Astrocyte (in vitro differentiated cells and primary cell): Measurements from ENCODE around the gene CFAP97. TPM values are rescaled to one million over a fixed set of nuclear protein-coding genes. Genes with fewer than 3 reads are reported as not detected.
"Not testable (repeated sequence)": the region's sequence is repeated elsewhere in the genome, so short reads cannot be mapped to it uniquely, and the experiment has no call there.

Source experiments
- DNase-seq: peaks from one replicate; pipeline ENCODE4 v3.0.0-alpha.2; 2010; ENCODE audit warnings: low read depth
- FAIRE-seq: peaks from 2 replicates; lab custom pipeline; 2011; peaks lifted over from hg19 to GRCh38; lab: Jason Lieb, UNC
- H2AFZ ChIP-seq: 2 replicates; pipeline ENCODE4 v1.6.0; 2012; ENCODE audit warnings: low read depth, low read length, inconsistent platforms
- H3K27ac ChIP-seq: 2 replicates; pipeline ENCODE4 v1.5.1; 2011; ENCODE audit warnings: low read depth, low read length, inconsistent platforms
- H3K27me3 ChIP-seq: 2 replicates; pipeline ENCODE4 v1.6.0; 2011; ENCODE audit warnings: low read length, inconsistent platforms; ENCODE audit not compliant: insufficient read depth
- H3K36me3 ChIP-seq: 2 replicates; pipeline ENCODE4 v1.5.1; 2011; ENCODE audit warnings: low read length, inconsistent platforms; ENCODE audit not compliant: insufficient read depth
- H3K4me1 ChIP-seq: 2 replicates; pipeline ENCODE4 v1.5.1; 2011; ENCODE audit warnings: low read length, inconsistent platforms; ENCODE audit not compliant: insufficient read depth
- H3K4me2 ChIP-seq: 2 replicates; pipeline ENCODE4 v1.6.0; 2012; ENCODE audit warnings: low read length, inconsistent platforms
- H3K4me3 ChIP-seq: 2 replicates; pipeline ENCODE4 v1.5.1; 2011; ENCODE audit warnings: low read depth, mild to moderate bottlenecking, low read length, inconsistent platforms; ENCODE audit not compliant: insufficient read depth
- H3K79me2 ChIP-seq: 2 replicates; pipeline ENCODE4 v1.6.0; 2012; ENCODE audit warnings: mild to moderate bottlenecking, low read length, inconsistent platforms; ENCODE audit not compliant: insufficient read depth
- H3K9ac ChIP-seq: 2 replicates; pipeline ENCODE4 v1.6.0; 2012; ENCODE audit warnings: mild to moderate bottlenecking, low read length, inconsistent platforms
- H3K9me3 ChIP-seq: 2 replicates; pipeline ENCODE4 v1.5.1; 2012; ENCODE audit warnings: low read depth, mild to moderate bottlenecking, low read length, inconsistent platforms; ENCODE audit not compliant: insufficient read depth
- H4K20me1 ChIP-seq: 2 replicates; pipeline ENCODE4 v1.6.0; 2012; ENCODE audit warnings: low read length, inconsistent platforms; ENCODE audit not compliant: insufficient read depth
- H3K27ac Mint-ChIP-seq: one replicate; pipeline ENCODE4 v1.8.0; 2021; ENCODE audit warnings: mild to moderate bottlenecking, mixed read lengths; ENCODE audit not compliant: unreplicated experiment
- H3K27me3 Mint-ChIP-seq: one replicate; pipeline ENCODE4 v1.8.0; 2021; ENCODE audit warnings: low read depth, mixed read lengths; ENCODE audit not compliant: unreplicated experiment
- H3K36me3 Mint-ChIP-seq: one replicate; pipeline ENCODE4 v1.8.0; 2021; ENCODE audit warnings: low read depth, mixed read lengths; ENCODE audit not compliant: unreplicated experiment
- H3K4me1 Mint-ChIP-seq: one replicate; pipeline ENCODE4 v1.8.0; 2021; ENCODE audit warnings: low read depth, mixed read lengths; ENCODE audit not compliant: unreplicated experiment
- H3K4me3 Mint-ChIP-seq: one replicate; pipeline ENCODE4 v1.8.0; 2021; ENCODE audit warnings: mild to moderate bottlenecking, moderate library complexity, mixed read lengths; ENCODE audit not compliant: unreplicated experiment
- H3K9me3 Mint-ChIP-seq: one replicate; pipeline ENCODE4 v1.8.0; 2021; ENCODE audit warnings: mild to moderate bottlenecking, mixed read lengths; ENCODE audit not compliant: unreplicated experiment
- EZH2 ChIP-seq: IDR thresholded peaks from 2 replicates; pipeline ENCODE4 v1.6.1; 2012; ENCODE audit warnings: mild to moderate bottlenecking, low read length, inconsistent platforms; ENCODE audit not compliant: insufficient read depth
- total RNA-seq: library from RNA; stranded (reverse); gene quantifications from 2 replicates; pipeline ENCODE4 v1.2.1, GENCODE V29; 2021
- TF ChIP-seq, protein P1 (sequence below): IDR thresholded peaks from 2 replicates; pipeline ENCODE4 v1.5.1; 2011; ENCODE audit warnings: low read depth, mild to moderate bottlenecking, inconsistent platforms, low read length, moderate library complexity; ENCODE audit not compliant: insufficient read depth

The CFAP97 gene
- total RNA-seq, 1 donor from 2014 or later = 22.7 TPM

DNA sequence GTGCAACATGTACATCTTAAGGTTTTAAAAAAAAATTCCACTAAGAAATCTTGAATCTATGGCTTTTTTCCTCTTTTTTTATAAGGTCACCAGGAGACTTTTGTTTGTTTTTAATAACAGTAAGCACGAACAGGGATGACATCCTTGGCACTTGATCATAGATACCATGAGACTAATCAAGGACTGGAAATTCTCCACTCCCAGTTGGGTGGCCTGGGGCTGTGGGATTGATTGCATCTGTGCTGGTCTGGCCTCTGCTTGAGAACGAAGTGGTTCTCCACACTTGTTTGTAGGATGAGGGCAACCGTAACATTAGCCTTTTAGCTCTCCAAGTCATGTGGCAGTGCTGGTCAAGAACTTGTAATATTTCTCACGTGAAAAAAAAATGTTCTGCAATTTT, 41.0 kb upstream of the CFAP97 start:
- Histone ChIP-seq H3K4me3 (no peak overlapping the region), H3K9ac (no peak overlapping the region), H2AFZ (no peak overlapping the region), H3K27ac (no peak overlapping the region), H3K36me3 (peaks cover 3% of the 10 kb centered on the region), H3K9me3 (no peaks in the 10 kb centered on the region), H4K20me1 (no peaks in the 10 kb centered on the region), H3K4me2 (no peak overlapping the region), H3K79me2 (peaks cover 34% of the 10 kb centered on the region), H3K4me1 (no peaks in the 10 kb centered on the region), H3K27me3 (no peaks in the 10 kb centered on the region)
- H3K27me3 Mint-ChIP-seq = no peaks in the 10 kb centered on the region
- TF ChIP-seq, protein P1, sequence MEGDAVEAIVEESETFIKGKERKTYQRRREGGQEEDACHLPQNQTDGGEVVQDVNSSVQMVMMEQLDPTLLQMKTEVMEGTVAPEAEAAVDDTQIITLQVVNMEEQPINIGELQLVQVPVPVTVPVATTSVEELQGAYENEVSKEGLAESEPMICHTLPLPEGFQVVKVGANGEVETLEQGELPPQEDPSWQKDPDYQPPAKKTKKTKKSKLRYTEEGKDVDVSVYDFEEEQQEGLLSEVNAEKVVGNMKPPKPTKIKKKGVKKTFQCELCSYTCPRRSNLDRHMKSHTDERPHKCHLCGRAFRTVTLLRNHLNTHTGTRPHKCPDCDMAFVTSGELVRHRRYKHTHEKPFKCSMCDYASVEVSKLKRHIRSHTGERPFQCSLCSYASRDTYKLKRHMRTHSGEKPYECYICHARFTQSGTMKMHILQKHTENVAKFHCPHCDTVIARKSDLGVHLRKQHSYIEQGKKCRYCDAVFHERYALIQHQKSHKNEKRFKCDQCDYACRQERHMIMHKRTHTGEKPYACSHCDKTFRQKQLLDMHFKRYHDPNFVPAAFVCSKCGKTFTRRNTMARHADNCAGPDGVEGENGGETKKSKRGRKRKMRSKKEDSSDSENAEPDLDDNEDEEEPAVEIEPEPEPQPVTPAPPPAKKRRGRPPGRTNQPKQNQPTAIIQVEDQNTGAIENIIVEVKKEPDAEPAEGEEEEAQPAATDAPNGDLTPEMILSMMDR = no peak
- TF ChIP-seq EZH2 = no peak
- no peaks in the 10 kb centered on the region for H3K9me3 Mint-ChIP-seq
- peaks cover 9% of the 10 kb centered on the region for H3K36me3 Mint-ChIP-seq
- H3K4me3 Mint-ChIP-seq = no peak overlapping the region
- peaks cover 15% of the 10 kb centered on the region for H3K4me1 Mint-ChIP-seq
- H3K27ac Mint-ChIP-seq = no peak overlapping the region
- DNase-seq (no peak), FAIRE-seq (no peak)

GRCh38 chr4:185243879-185244278, 40.1 kb upstream of the CFAP97 start:
- no peaks in the 10 kb centered on the region for H3K27me3 Mint-ChIP-seq
- Histone ChIP-seq H3K9ac (no peak overlapping the region), H3K4me2 (no peak overlapping the region), H4K20me1 (peaks cover 1% of the 10 kb centered on the region), H3K36me3 (peaks cover 3% of the 10 kb centered on the region), H3K4me1 (no peaks in the 10 kb centered on the region), H3K9me3 (no peaks in the 10 kb centered on the region), H2AFZ (no peak overlapping the region), H3K27me3 (no peaks in the 10 kb centered on the region), H3K79me2 (peaks cover 38% of the 10 kb centered on the region), H3K4me3 (no peak overlapping the region), H3K27ac (no peak overlapping the region)
- DNase-seq (no peak), FAIRE-seq (no peak)
- peaks cover 10% of the 10 kb centered on the region for H3K36me3 Mint-ChIP-seq
- no peak overlapping the region for H3K27ac Mint-ChIP-seq
- TF ChIP-seq, protein P1 = no peak
- TF ChIP-seq EZH2 = no peak
- H3K4me1 Mint-ChIP-seq = peaks cover 15% of the 10 kb centered on the region
- H3K4me3 Mint-ChIP-seq = no peak overlapping the region
- no peaks in the 10 kb centered on the region for H3K9me3 Mint-ChIP-seq

DNA sequence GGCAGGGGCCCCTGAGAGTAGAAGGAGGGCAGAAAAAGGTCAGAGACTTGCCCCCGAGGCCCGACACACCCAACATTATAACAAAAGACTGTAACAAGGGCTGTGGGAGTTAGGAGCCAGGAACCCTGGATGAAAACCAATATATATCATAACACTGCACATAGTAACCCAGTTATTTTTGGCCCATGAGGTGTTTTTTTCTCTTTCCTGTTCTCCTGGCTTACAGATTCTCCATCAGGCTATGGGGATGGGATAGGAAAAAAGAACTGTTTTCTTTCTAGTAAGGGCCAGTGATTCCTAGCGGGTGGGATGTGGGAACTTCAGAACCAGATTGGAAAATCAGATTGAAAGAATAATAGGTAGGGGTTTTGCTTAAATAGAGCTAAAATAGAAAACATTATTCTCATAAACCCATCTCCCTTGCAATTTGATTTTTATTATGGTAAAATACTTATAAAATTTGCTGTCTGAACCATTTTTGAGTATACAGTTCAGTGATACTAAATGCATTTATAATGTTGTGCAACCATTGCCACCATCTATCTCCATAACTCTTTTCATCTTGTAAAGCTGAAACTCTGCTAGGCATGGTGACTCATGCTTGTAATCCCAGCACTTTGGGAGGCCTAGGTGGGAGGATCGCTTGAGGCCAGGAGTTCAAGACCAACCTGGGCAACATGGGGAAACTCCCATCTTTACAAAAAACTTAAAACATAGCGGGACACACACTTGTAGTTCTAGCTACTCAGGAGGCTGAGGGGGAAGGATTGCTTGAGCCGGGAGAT, 39.1 kb upstream of the CFAP97 start:
- Histone ChIP-seq H3K9ac (peak overlapping the region; percentile 1), H3K27me3 (no peaks in the 10 kb centered on the region), H3K36me3 (peaks cover 3% of the 10 kb centered on the region), H3K4me1 (peaks cover 4% of the 10 kb centered on the region), H4K20me1 (peaks cover 6% of the 10 kb centered on the region), H3K9me3 (no peaks in the 10 kb centered on the region), H3K4me3 (no peak overlapping the region), H2AFZ (no peak overlapping the region), H3K27ac (peak overlapping the region; percentile 24), H3K4me2 (no peak overlapping the region), H3K79me2 (peaks cover 44% of the 10 kb centered on the region)
- no peak overlapping the region for H3K27ac Mint-ChIP-seq
- peaks cover 20% of the 10 kb centered on the region for H3K4me1 Mint-ChIP-seq
- TF ChIP-seq, protein P1 = no peak
- TF ChIP-seq EZH2 = no peak
- H3K4me3 Mint-ChIP-seq = no peak overlapping the region
- no peak for FAIRE-seq
- no peaks in the 10 kb centered on the region for H3K27me3 Mint-ChIP-seq
- DNase-seq = no peak
- H3K9me3 Mint-ChIP-seq = peaks cover 5% of the 10 kb centered on the region
- H3K36me3 Mint-ChIP-seq = peaks cover 10% of the 10 kb centered on the region

- H2AFZ ChIP-seq, H3K9ac ChIP-seq, FAIRE-seq: not testable (repeated sequence)
These were observed 36.7 kb upstream of the CFAP97 start for GRCh38 chr4:185240486-185240885.

More at GRCh38 chr4:185240486-185240885, 36.7 kb upstream of the CFAP97 start:
- H3K4me1 ChIP-seq, H3K4me3 Mint-ChIP-seq, H3K4me2 ChIP-seq, H3K27ac Mint-ChIP-seq, H3K36me3 Mint-ChIP-seq, H3K36me3 ChIP-seq, H3K9me3 Mint-ChIP-seq, DNase-seq, H3K27me3 ChIP-seq, H3K9me3 ChIP-seq, H3K27ac ChIP-seq, H4K20me1 ChIP-seq, H3K4me3 ChIP-seq, H3K27me3 Mint-ChIP-seq: not testable (repeated sequence)
- peaks cover 11% of the 10 kb centered on the region for H3K4me1 Mint-ChIP-seq
- H3K79me2 ChIP-seq = peaks cover 52% of the 10 kb centered on the region
